HEK293T (cell line): Measurements from ENCODE around the gene PERM1.
"Not testable (repeated sequence)": the region's sequence is repeated elsewhere in the genome, so short reads cannot be mapped to it uniquely, and the experiment has no call there.

Experiments used
- CTCF ChIA-PET: fragments of 350-600 bp; formaldehyde crosslinking; extraction: SDS; loops from one replicate; lab custom pipeline; 2021; ENCODE audit warnings: antibody characterized with exemption, inconsistent platforms; lab: Yijun Ruan, JAX
- POLR2A ChIA-PET: fragments of 350-600 bp; formaldehyde crosslinking; extraction: SDS; loops from one replicate; lab custom pipeline; 2020; ENCODE audit warnings: antibody characterized with exemption, inconsistent platforms; lab: Yijun Ruan, JAX
- DNase-seq: peaks from one replicate; pipeline ENCODE4 v3.0.0; 2012; ENCODE audit warnings: mixed read lengths; ENCODE audit errors: extremely low spot score
- ARNT ChIP-seq: fragments of 450-650 bp; IDR thresholded peaks from 2 replicates; pipeline ENCODE4 v1.6.1; 2017; ENCODE audit warnings: mild to moderate bottlenecking
- BHLHE40 ChIP-seq: fragments of 450-650 bp; IDR thresholded peaks from 2 replicates; pipeline ENCODE4 v1.6.1; 2016; ENCODE audit warnings: mild to moderate bottlenecking, moderate library complexity, borderline replicate concordance
- CTBP1 ChIP-seq: fragments of 450-650 bp; IDR thresholded peaks from 2 replicates; pipeline ENCODE4 v1.6.1; 2016; ENCODE audit warnings: borderline replicate concordance
- ELF4 ChIP-seq: fragments of 450-650 bp; IDR thresholded peaks from 2 replicates; pipeline ENCODE4 v1.6.1; 2017; ENCODE audit warnings: antibody characterized with exemption
- FOXA1 ChIP-seq: fragments of 450-650 bp; IDR thresholded peaks from 2 replicates; pipeline ENCODE4 v1.6.1; 2016; ENCODE audit warnings: mild to moderate bottlenecking
- FOXK2 ChIP-seq: fragments of 450-650 bp; IDR thresholded peaks from 2 replicates; pipeline ENCODE4 v1.6.1; 2016; ENCODE audit warnings: mild to moderate bottlenecking
- FOXM1 ChIP-seq: fragments of 450-650 bp; IDR thresholded peaks from 2 replicates; pipeline ENCODE4 v1.6.1; 2017; ENCODE audit warnings: mild to moderate bottlenecking, borderline replicate concordance
- HDGF ChIP-seq: fragments of 450-650 bp; IDR thresholded peaks from 2 replicates; pipeline ENCODE4 v1.6.1; 2017; ENCODE audit warnings: antibody characterized with exemption, borderline replicate concordance
- L3MBTL2 ChIP-seq: fragments of 450-650 bp; conservative IDR thresholded peaks from 2 replicates; pipeline ENCODE4 v1.6.1; 2016; ENCODE audit warnings: mild to moderate bottlenecking
- LEF1 ChIP-seq: fragments of 450-650 bp; IDR thresholded peaks from 2 replicates; pipeline ENCODE4 v1.6.1; 2017; ENCODE audit warnings: mild to moderate bottlenecking, borderline replicate concordance
- NFRKB ChIP-seq: fragments of 450-650 bp; IDR thresholded peaks from 2 replicates; pipeline ENCODE4 v1.6.1; 2016; ENCODE audit warnings: mild to moderate bottlenecking, moderate library complexity
- PKNOX1 ChIP-seq: fragments of 450-650 bp; IDR thresholded peaks from 2 replicates; pipeline ENCODE4 v1.6.1; 2016
- SP1 ChIP-seq: fragments of 450-650 bp; IDR thresholded peaks from 2 replicates; pipeline ENCODE4 v1.6.1; 2017
- SUZ12 ChIP-seq: fragments of 450-650 bp; IDR thresholded peaks from 2 replicates; pipeline ENCODE4 v1.6.1; 2016; ENCODE audit warnings: mild to moderate bottlenecking
- TARDBP ChIP-seq: fragments of 450-650 bp; IDR thresholded peaks from 2 replicates; pipeline ENCODE4 v1.6.1; 2016
- ZNF384 ChIP-seq: fragments of 450-650 bp; IDR thresholded peaks from 2 replicates; pipeline ENCODE4 v1.6.1; 2016

The PERM1 gene

GRCh38 chr1:978069-978834 is 3.6 kb downstream of the PERM1 start:
- TF ChIP-seq PKNOX1 (no peak), SUZ12 (no peak), LEF1 (no peak), ELF4 (no peak), ARNT (no peak)
- ChIA-PET POLR2A (no interaction called here), CTCF (no interaction called here)
- DNase-seq: no peak

DNA sequence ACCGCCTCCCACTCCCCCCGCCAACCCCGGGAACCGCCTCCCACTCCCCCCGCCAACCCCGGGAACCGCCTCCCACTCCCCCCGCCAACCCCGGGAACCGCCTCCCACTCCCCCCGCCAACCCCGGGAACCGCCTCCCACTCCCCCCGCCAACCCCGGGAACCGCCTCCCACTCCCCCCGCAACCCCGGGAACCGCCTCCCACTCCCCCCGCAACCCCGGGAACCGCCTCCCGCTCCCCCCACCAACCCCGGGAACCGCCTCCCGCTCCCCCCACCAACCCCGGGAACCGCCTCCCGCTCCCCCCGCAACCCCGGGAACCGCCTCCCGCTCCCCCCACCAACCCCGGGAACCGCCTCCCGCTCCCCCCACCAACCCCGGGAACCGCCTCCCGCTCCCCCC is 5.1 kb downstream of the PERM1 start:
- POLR2A ChIA-PET, DNase-seq: not testable (repeated sequence)
- CTCF ChIA-PET: interaction anchor here (1.4 kb wide), 1 partner anchor 9 kb away, joined by 6 read pairs; no protein-coding TSS in a partner anchor

DNA sequence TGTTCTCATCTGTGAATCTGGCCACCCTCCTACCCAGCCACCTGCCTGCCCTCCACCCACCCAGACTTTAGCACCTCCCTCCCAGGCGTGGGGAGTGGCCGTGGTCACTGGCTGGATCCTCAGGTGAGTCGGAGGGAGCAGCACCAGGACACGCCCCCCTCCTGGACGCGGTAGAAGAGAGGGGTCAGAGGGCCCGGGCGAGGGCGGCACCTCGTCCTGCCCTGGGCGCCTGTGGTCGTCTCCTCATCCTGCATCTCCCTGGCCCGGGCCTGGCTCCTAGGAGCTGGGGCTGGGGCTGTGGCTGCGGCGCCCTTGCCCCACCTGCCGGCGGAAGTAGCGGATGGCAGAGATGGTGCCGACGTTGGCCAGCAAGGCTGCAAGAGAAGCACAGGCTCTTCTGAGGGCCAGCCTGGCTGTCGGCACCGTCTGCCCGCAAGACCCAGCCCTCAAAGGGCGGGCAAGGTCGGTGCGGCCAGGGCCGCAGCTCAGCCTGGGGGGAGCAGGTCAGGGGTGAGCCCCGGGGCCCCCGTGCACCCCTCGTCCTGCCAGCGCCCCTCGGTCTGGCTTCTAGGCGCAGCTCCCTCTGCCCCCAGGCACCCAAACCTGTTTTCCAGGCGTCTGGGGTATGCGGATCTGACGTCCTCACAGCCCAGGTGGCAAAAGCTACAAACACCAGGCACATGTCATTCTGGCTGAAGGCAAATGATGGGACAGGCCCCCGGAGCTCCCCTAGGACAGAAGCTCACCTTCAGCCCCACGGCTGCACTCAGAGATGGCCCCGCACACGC is 5.8 kb downstream of the PERM1 start:
- ChIA-PET POLR2A (interaction anchor here (0.8 kb wide), 1 partner anchor 21 kb away, joined by 4 read pairs; no protein-coding TSS in a partner anchor), CTCF (interaction anchor here (0.6 to 1.4 kb wide), 3 partner anchors 9 to 48 kb away, joined by 3 to 6 read pairs (median 3); no protein-coding TSS in a partner anchor)
- peak; percentile 84 for DNase-seq
- TF ChIP-seq FOXK2 (no peak), LEF1 (no peak), CTBP1 (no peak), PKNOX1 (no peak), NFRKB (no peak), ZNF384 (no peak), FOXM1 (no peak), L3MBTL2 (no peak), SUZ12 (no peak), ARNT (no peak), BHLHE40 (no peak), SP1 (no peak), TARDBP (no peak), FOXA1 (no peak)

GRCh38 chr1:975365-975764 is 6.5 kb downstream of the PERM1 start:
- TF ChIP-seq FOXK2 (no peak), CTBP1 (no peak), ZNF384 (no peak), ARNT (no peak), NFRKB (no peak), BHLHE40 (no peak), SP1 (no peak), FOXM1 (no peak), ELF4 (no peak), TARDBP (no peak), LEF1 (no peak), L3MBTL2 (no peak), SUZ12 (no peak), FOXA1 (no peak), PKNOX1 (no peak), HDGF (no peak)
- no peak for DNase-seq
- ChIA-PET POLR2A (no interaction called here), CTCF (interaction anchor here (0.6 to 1.4 kb wide), 2 partner anchors 8 to 48 kb away, joined by 3 to 6 read pairs; no protein-coding TSS in a partner anchor)

GRCh38 chr1:974687-975328 is 7.1 kb downstream of the PERM1 start:
- DNase-seq: no peak
- TF ChIP-seq CTBP1 (no peak), SP1 (no peak), PKNOX1 (no peak), ELF4 (no peak), ARNT (no peak), LEF1 (no peak), TARDBP (no peak), FOXM1 (no peak), NFRKB (no peak), L3MBTL2 (no peak), SUZ12 (no peak), FOXA1 (no peak), ZNF384 (no peak)
- CTCF ChIA-PET: no interaction called here
- POLR2A ChIA-PET: no interaction called here
